Subcutaneous abdominal adipose tissue (tissue), 5 donors: ENCODE data around the gene VPS26C.

Experiments used
- H3K27ac ChIP-seq: one replicate; pipeline ENCODE4 v1.7.0; 2013; ENCODE audit warnings: low read depth, mild to moderate bottlenecking, inconsistent platforms, low read length, moderate library complexity
- H3K27me3 ChIP-seq, 5 donors: one replicate each; pipeline ENCODE4 v1.7.0; 2013; ENCODE audit warnings: low read length in 5 of 5, inconsistent platforms in 1 of 5; ENCODE audit not compliant: control insufficient read depth in 5 of 5, insufficient read depth in 4 of 5
- H3K36me3 ChIP-seq, 5 donors: one replicate each; pipeline ENCODE4 v1.7.0; 2013; ENCODE audit warnings: low read length in 5 of 5; ENCODE audit not compliant: control insufficient read depth in 5 of 5, insufficient read depth in 5 of 5
- H3K4me1 ChIP-seq, 5 donors: one replicate each; pipeline ENCODE4 v1.7.0; 2013; ENCODE audit warnings: low read length in 5 of 5, mild to moderate bottlenecking in 3 of 5, moderate library complexity in 1 of 5; ENCODE audit not compliant: control insufficient read depth in 5 of 5, insufficient read depth in 5 of 5
- H3K4me3 ChIP-seq, 5 donors: one replicate each; pipeline ENCODE4 v1.7.0; 2013; ENCODE audit warnings: low read length in 5 of 5, low read depth in 1 of 5
- H3K9ac ChIP-seq, 5 donors: one replicate each; pipeline ENCODE4 v1.7.0; 2013; ENCODE audit warnings: low read length in 5 of 5, mild to moderate bottlenecking in 4 of 5, moderate library complexity in 3 of 5
- H3K9me3 ChIP-seq, 5 donors: one replicate each; pipeline ENCODE4 v1.7.0; 2013; ENCODE audit warnings: low read length in 5 of 5; ENCODE audit not compliant: control insufficient read depth in 5 of 5
- donor health status: healthy.
- donor health status: healthy.
- donor health status: healthy.
- donor health status: healthy.
- donor health status: healthy.

Gene VPS26C

DNA sequence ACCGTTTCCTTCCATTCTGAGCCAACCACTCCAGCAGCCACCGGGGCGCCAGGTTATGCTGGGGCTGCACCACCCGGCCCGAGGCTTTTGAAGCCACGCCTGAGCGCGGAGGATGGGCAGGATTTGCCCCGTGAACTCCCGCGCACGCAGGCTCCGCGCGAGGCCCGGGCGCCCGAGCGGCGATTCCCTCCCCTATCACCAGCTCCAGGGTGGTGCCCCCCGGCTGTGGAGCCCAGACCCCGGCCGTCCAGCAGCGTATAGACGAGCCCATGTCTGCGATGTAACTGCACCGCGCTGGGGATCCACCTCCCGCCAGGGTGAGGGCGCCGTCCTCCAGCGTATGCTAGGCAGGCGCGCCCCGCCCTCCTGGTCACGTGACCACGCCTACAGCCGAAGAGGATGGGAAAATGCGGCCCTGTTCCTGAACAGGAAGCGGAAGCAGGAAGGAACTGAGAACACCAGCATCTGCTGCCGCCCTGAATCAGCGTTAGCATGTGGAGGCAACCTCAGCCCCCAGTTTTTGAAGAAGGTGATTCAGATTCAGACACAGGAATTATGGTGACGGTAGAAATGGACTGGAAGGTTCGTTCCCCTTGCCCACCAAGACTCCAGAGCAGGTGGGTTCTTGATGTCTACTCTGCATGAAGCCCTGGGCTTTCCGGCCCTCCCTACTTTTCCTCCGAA, 46.0 kb downstream of the VPS26C start:
- H3K9ac ChIP-seq = peak overlapping the region in 4 of 5 donors; percentile 56 to 83 (median 68)

DNA sequence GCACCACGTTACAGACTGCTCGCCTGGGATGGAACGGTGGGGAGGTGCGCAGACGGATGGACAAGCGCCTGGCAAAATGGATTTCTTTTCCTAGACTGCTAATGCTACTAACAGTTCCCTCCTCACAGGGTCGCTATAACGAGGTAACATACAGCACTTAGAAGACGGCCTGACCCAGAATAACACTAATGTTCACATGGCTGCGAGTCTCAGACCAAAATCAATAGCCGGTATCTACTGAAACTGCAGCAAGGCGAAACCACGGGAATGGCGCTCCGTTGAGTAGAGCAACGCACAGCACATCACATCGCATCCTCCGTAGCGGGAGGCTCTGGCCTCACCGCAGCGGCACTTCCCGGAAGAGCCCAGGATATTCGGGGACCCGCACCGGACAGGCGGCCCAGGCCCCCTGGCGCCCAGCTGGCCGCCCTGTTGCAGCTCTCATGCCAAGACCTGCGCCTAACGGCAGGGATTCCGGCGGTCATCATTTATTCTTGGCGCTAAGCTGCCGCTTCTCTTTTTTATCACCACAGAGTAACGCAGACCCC, 46.6 kb downstream of the VPS26C start:
- Histone ChIP-seq H3K9me3 (no peaks in the 10 kb centered on the region), H3K9ac (peak overlapping the region; percentile 52 to 83 (median 57)), H3K4me1 (peaks cover 4 to 21% (median 19%) of the 10 kb centered on the region in 5 donors), H3K4me3 (peak overlapping the region; percentile 70 to 89 (median 81)), H3K27me3 (no peaks in the 10 kb centered on the region), H3K36me3 (peaks cover 0 to 22% (median 21%) of the 10 kb centered on the region in 5 donors), H3K27ac (peak overlapping the region; percentile 76)

More for the DNA sequence above, 46.0 kb downstream of the VPS26C start:
- Histone ChIP-seq H3K4me3 (peak overlapping the region; percentile 70 to 89 (median 81)), H3K9me3 (no peaks in the 10 kb centered on the region), H3K27me3 (no peaks in the 10 kb centered on the region), H3K27ac (peak overlapping the region; percentile 76), H3K4me1 (peaks cover 4 to 21% (median 19%) of the 10 kb centered on the region in 5 donors), H3K36me3 (peaks cover 0 to 28% (median 27%) of the 10 kb centered on the region in 5 donors)

DNA sequence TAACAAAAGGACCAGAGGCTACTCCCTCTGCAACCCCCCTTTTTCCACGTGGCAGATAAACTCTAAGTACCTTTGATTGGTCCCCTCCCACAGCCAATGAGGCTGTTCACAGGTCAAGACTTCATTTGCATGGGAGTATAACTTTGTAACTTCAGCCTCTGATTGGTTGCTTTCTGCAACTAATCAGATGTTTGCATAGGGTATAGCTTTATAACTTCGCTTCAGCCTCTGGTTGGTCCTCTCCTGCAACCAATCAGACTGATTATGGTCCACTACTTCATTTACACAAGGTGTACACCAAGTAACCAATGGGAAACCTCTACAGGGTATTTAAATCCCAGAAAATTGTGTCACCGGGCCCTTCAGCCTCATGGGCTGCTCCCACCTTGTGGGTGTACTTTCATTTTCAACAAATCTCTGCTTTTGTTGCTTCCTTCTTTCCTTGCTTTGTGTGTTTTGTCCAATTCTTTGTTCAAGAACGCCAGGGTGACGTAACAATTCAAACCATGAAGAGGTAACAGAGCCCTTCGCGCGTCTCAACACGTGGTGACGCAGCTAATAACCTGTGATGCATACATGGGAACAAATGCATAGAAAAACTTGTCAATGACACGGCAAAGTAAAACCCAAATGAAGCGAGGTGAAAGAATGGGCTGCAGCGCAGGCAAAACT, 47.2 kb downstream of the VPS26C start:
- H3K27me3 ChIP-seq = no peaks in the 10 kb centered on the region

DNA sequence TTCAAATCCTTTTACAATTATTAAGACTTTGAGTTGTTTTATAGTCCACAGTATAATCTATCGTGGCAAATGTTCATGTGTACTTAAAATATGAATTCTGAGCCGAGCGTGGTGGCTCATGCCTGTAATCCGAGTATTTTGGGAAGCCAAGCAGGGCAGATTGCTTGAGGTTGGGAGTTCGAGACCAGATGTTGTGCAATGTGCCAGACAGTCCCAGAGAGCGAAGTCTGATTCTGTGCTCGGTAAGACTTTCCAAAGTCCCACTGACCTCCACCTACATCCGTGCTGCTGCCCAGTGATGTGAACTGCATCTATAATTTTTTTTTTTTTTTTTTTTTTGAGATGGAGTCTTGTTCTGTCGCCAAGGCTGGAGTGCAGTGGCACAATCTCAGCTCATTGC, 52.2 kb downstream of the VPS26C start:
- Histone ChIP-seq H3K9me3 (no peaks in the 10 kb centered on the region), H3K27me3 (no peaks in the 10 kb centered on the region), H3K4me1 (peaks cover 0 to 5% (median 3%) of the 10 kb centered on the region in 5 donors), H3K36me3 (no peaks in the 10 kb centered on the region), H3K9ac (no peak overlapping the region), H3K4me3 (no peak overlapping the region), H3K27ac (no peak overlapping the region)

More for the DNA sequence above, 47.2 kb downstream of the VPS26C start:
- Histone ChIP-seq H3K36me3 (peaks cover 0 to 16% (median 15%) of the 10 kb centered on the region in 5 donors), H3K9me3 (no peaks in the 10 kb centered on the region), H3K9ac (peak overlapping the region in 3 of 5 donors; percentile 56 to 83 (median 79)), H3K4me1 (peaks cover 4 to 21% (median 19%) of the 10 kb centered on the region in 5 donors), H3K4me3 (peak overlapping the region; percentile 70 to 89 (median 81)), H3K27ac (peak overlapping the region; percentile 76)

DNA sequence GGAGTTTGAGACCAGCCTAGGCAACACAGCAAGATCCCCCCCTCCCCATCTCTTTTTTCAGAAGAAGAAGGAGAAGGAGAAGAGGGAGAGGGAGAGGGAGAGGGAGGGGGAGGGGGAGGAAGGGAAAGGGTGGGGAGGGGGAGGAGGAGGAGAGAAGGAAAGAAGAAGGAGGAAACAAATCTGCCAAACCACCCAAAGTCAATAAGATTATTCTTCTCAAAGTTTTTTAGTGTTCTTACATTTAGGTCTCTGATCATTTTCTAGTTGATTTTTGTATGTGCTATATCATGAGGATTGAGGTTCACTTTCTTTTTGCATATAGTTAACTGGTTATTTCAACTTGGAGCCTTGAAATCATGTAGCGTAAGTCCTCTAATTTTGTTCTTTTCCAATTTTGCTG, 56.3 kb downstream of the VPS26C start:
- Histone ChIP-seq H3K27me3 (no peaks in the 10 kb centered on the region), H3K36me3 (no peaks in the 10 kb centered on the region), H3K9ac (no peak overlapping the region), H3K4me1 (peaks cover 4 to 19% (median 16%) of the 10 kb centered on the region in 5 donors), H3K27ac (no peak overlapping the region), H3K4me3 (no peak overlapping the region), H3K9me3 (no peaks in the 10 kb centered on the region)

DNA sequence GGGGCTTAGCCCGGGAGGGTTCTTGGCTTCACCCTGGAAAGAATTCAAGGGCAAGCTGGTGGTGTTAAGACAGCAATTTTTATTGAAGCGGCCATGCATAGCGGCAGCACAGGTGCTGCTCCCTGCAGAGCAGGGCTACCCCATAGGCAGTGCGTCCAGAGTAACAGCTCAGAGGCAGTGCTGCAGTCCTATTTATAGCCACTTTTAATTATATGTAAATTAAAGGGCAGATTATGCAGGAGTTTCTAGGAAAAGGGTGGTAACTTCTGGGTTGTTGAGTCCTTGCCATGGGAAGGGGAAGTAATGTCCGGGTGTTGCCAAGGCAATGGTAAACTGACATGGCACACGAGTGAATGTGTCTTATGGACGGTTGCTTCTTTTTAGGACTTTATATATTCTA, 57.0 kb downstream of the VPS26C start:
- Histone ChIP-seq H3K36me3 (no peaks in the 10 kb centered on the region), H3K27ac (no peak overlapping the region), H3K4me3 (no peak overlapping the region), H3K4me1 (peaks cover 4 to 19% (median 16%) of the 10 kb centered on the region in 5 donors), H3K27me3 (no peaks in the 10 kb centered on the region), H3K9me3 (no peaks in the 10 kb centered on the region), H3K9ac (no peak overlapping the region)

DNA sequence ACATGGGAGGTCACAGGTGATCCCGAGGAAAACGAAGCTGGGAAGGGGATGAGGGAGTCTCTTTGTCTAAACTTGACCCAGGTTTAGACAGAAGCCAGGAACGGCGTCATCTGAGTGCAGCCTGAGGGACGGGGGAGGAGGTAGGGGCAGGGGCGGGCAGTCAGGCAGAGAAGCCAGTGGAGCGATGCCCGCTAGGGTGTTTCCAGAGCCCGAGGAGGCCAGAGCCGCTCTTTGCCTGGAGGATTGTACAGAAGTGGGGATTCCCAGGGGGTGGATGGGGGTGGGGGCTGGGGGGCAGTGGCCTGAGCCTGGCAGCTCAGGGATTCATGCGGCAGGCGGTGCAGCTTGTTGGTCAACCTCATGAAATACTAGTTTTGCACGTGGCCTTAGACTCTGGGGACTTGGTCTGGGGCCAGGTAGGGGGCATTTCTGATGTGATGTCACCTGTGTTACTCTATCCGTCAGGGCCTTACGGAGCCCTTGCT, 58.4 kb downstream of the VPS26C start:
- H3K4me3 ChIP-seq = peak overlapping the region in 1 of 5 donors; percentile 24

DNA sequence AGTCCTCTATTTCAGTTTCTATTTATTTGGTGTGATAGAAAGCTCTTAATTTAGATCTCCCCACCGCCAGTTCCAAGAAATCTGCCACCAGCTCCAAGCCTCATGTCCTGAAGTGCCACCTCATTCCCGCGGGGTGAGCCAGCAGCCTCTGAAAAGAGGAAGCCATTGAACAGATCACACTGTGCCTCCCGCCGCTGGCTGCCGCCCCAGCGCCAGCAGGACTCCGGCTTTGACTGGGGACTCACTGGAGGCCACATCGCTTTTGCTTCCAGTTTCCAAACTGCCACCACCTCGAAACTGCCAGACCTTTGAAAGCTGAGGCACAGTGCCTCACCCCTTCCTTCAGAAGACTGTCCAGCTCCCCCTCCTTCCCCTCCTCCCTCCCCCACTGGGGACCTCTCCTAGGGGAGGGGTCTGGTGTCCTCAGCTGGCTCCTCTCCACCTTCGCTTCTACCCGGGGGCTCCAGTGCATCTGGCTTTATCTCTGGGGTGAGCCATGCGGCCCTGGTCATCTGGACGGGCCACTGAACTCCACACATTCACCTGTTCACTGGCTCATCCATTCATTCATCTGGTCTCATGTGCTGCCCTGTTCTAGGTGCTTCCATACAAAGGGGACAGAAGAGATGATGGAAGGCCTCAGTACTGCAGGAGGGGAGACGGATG, 58.9 kb downstream of the VPS26C start:
- H3K4me1 ChIP-seq = peaks cover 4 to 19% (median 16%) of the 10 kb centered on the region in 5 donors
- peaks cover 0 to 3% (median 1%) of the 10 kb centered on the region in 5 donors for H3K36me3 ChIP-seq
- no peaks in the 10 kb centered on the region for H3K9me3 ChIP-seq
- no peak overlapping the region for H3K27ac ChIP-seq
- H3K9ac ChIP-seq = peak overlapping the region in 2 of 5 donors; percentile 16 to 35
- H3K4me3 ChIP-seq = peak overlapping the region in 3 of 5 donors; percentile 23 to 33 (median 24)
- no peaks in the 10 kb centered on the region for H3K27me3 ChIP-seq

More for the DNA sequence above, 58.4 kb downstream of the VPS26C start:
- Histone ChIP-seq H3K27ac (no peak overlapping the region), H3K36me3 (no peaks in the 10 kb centered on the region), H3K4me1 (peaks cover 4 to 19% (median 16%) of the 10 kb centered on the region in 5 donors), H3K9me3 (no peaks in the 10 kb centered on the region), H3K9ac (no peak overlapping the region), H3K27me3 (no peaks in the 10 kb centered on the region)

DNA sequence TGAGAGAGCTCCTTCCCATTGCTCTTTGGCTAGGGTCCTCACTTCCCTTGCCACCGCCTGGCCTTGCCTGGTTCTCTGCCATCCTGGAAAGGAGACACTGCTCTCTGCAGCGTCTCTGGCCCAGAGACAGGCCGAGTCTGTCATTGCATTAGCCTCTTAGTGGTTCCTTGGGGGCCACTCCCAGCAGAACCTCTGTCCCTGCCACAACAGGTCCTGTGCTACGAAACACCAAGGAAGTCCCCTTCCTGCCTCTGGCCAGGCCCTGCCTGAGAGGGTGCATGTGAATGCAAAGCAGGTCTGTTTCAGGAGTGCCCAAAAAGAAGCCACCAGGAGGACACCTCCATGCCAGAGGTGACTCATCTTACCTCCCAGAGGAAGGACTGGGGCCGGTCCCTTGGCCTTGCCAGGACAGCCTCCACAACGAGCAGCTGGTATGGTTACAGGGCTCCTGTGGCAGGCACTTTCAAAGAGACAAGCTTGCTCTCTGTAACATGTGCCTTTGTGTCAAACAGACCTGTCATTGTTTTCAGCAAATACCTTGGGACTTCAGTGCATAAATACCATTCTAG, 59.6 kb downstream of the VPS26C start:
- peaks cover 4 to 9% (median 8%) of the 10 kb centered on the region in 5 donors for H3K36me3 ChIP-seq
- H3K27ac ChIP-seq = no peak overlapping the region
- no peaks in the 10 kb centered on the region for H3K9me3 ChIP-seq
- no peaks in the 10 kb centered on the region for H3K27me3 ChIP-seq
- peak overlapping the region in 1 of 5 donors; percentile 23 for H3K4me3 ChIP-seq
- H3K9ac ChIP-seq = peak overlapping the region in 2 of 5 donors; percentile 35 to 44
- peaks cover 4 to 19% (median 16%) of the 10 kb centered on the region in 5 donors for H3K4me1 ChIP-seq
